Neural cell (in vitro differentiated cells): ENCODE results near the gene PRRC2B.

Experiments used
- CTCF ChIP-seq: fragments of 450-650 bp; IDR thresholded peaks from 2 replicates; pipeline ENCODE4 v1.5.1; 2014; ENCODE audit warnings: antibody characterized with exemption, mild to moderate bottlenecking, moderate library complexity; ENCODE audit not compliant: poor library complexity, severe bottlenecking
- EZH2 ChIP-seq: fragments of 200-600, 300-800 bp; shearing (Covaris generic), sonication (generic); IDR thresholded peaks from 2 replicates; pipeline ENCODE4 v1.6.1; 2014; ENCODE audit warnings: antibody characterized with exemption, low read length, borderline replicate concordance, mild to moderate bottlenecking; ENCODE audit not compliant: insufficient read depth, poor library complexity, severe bottlenecking
- MXI1 ChIP-seq: fragments of 450-650 bp; conservative IDR thresholded peaks from 2 replicates; pipeline ENCODE4 v1.6.1; 2014; ENCODE audit warnings: antibody characterized with exemption, mild to moderate bottlenecking; ENCODE audit not compliant: poor library complexity, severe bottlenecking
- POLR2AphosphoS5 ChIP-seq: IDR thresholded peaks from 2 replicates; pipeline ENCODE4 v1.6.1; 2012
- REST ChIP-seq: IDR thresholded peaks from 2 replicates; pipeline ENCODE4 v1.6.1; 2012; ENCODE audit warnings: borderline replicate concordance

GRCh38 chr9:131442351-131442750 lies 48.5 kb downstream of the PRRC2B start:
- no peak for TF ChIP-seq REST
- no peak for TF ChIP-seq CTCF
- no peak for TF ChIP-seq EZH2
- TF ChIP-seq POLR2AphosphoS5: no peak
- no peak for TF ChIP-seq MXI1
